Measurements from ENCODE around the gene PKN1.
A peak's percentile ranks its signal among the peaks of the same experiment; 100 is the strongest.

The PKN1 gene

GRCh38 chr19:14515501-14516047, 82.5 kb downstream of the PKN1 start:
- DNase-seq, result no peak

DNA sequence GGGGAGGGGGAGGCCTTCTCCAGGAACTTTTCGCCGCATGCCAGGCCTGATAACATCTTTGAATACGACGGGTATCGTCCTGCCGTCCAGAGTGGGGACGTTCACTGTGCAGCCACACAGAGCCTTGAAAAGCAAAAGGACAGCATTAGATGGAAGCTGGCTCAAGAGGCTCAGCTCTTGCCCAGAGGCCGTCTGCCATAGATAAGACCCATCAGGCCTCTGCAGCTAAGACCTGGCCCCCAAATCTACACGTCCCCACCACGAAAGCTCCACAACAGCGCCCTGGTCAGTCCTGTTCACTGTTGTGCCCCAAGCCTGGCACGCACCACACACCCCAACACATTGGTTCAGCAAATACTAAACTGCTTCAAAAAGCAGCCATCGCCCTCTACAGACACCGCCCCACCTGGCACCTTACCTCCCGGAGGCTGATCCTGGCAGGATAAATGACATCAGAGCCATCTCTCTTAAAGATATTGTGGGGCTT, 83.0 kb downstream of the PKN1 start:
- no peak for DNase-seq

GRCh38 chr19:14516746-14517438, 83.8 kb downstream of the PKN1 start:
- no peak for DNase-seq

DNA sequence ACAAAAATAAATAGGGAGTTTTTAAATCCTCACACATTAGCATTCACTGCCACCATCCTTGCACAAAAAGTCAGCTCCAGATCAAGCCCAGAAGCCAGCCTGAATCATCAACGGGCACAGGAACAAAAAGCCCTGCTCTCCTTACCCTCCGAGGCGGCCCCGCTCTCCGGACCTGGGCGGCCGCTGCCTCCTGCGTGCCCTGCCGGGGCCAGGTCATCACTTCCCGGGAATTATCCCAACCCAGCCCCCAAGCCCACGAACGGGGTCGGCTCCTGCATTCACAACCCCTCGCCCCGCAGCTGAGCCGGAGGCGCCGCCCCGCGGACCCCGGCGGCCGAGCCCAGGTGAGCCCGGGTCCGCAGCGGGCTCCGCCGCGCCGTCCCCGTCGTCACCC, 84.3 kb downstream of the PKN1 start:
- DNase-seq, result no peak

DNA sequence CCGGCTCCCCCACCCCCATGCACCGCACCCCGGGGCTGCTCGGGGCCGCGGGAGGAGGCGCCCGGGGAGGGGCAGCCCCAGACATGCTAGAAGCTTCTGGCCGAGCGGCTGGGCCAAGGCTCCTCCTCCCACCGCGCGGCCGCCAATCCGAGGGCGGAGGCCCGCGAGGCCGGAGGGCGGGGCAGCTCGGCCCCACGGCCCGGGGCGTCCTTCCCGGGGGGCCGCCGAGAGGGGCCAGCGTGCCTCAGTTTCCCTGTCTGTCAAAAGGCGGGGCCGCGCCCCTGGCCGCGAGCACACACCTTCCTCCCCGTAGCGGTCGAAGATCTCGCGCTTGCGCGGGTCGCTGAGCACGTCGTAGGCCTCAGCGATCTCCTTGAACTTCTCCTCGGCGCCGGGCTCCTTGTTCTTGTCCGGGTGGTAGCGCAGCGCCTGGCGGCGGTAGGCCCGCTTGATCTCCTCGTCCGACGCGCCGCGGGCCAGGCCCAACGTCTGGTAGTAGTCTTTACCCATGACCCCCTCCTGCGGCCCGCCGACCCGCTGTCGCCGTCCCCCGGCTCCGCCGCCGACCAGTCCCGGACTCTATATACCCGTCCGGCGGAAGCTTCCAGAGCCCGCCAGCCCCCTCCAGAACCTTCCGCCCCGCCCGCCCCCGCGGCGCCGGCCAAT, 84.9 kb downstream of the PKN1 start, which contains the start of gene DNAJB1:
Gene DNAJB1 (minus strand): TSS at position 558 of the 666 bp plus-strand sequence. CDS start 48 bp downstream, at position 510.
- DNase-seq, result peak; percentile 43 to 74 (median 57)

- DNase-seq, result no peak
Observed at GRCh38 chr19:14519245-14519859, 86.2 kb downstream of the PKN1 start.

DNA sequence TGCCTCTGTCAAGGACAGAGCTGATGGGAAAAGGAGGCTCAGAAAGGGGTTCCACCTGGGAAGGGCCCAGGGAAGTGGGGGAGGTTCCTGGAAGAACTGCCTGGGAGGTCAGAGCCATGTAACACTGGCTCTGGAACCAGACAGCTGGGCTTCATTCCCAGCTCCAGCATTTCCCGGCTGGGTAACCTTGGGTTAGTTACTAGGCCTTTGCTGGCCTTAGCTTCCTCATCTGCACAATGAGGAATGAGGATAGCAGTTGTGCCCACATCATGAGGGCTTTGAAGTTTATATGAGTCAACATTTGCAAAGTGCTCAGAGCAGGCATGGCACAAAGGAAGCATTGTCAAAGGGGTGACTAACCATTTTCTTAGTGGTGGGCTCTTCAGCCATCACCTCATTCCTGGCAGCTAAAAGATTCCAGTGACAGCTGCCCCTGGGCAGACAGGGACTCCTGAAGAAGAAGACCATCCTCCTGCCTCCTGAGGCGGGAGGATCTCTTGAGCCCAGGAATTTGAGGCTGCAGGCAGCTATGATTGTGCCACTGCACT, 86.8 kb downstream of the PKN1 start:
- DNase-seq, result no peak

DNA sequence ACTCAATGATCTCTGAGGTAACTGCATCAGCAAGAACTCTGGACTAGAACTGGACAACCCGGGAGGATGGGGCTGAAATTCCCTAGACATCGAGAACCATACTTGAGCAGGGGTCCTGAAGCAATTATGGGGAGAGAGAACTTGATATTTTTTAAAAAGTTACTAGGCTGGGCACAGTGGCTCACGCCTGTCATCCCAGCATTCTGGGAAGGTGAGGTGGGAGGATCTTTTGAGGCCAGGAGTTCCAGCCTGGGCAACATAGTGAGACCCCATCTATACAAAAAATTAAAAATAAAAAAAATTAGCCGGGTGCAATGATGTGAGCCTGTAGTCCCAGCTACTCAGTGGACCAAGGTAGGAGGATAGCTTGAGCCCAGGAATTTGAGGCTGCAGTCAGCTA, 87.4 kb downstream of the PKN1 start:
- DNase-seq, result no peak

Data from T-helper 1 cell (primary cell).